ENCODE measurements around the gene CDKL5.

CDKL5 gene

GRCh38 chrX:18702362-18703195 lies 277.2 kb downstream of the CDKL5 start:
- H3K4me3 ChIP-seq (replicated peaks; ENCODE audit: insufficient read depth, low read length) = no peak overlapping the region
- TF ChIP-seq, protein P1, sequence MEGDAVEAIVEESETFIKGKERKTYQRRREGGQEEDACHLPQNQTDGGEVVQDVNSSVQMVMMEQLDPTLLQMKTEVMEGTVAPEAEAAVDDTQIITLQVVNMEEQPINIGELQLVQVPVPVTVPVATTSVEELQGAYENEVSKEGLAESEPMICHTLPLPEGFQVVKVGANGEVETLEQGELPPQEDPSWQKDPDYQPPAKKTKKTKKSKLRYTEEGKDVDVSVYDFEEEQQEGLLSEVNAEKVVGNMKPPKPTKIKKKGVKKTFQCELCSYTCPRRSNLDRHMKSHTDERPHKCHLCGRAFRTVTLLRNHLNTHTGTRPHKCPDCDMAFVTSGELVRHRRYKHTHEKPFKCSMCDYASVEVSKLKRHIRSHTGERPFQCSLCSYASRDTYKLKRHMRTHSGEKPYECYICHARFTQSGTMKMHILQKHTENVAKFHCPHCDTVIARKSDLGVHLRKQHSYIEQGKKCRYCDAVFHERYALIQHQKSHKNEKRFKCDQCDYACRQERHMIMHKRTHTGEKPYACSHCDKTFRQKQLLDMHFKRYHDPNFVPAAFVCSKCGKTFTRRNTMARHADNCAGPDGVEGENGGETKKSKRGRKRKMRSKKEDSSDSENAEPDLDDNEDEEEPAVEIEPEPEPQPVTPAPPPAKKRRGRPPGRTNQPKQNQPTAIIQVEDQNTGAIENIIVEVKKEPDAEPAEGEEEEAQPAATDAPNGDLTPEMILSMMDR (IDR thresholded peaks at IDR 0.05; ENCODE audit: insufficient read depth, low read length) = no peak
- no peak for TF ChIP-seq POLR2AphosphoS5 (IDR thresholded peaks at IDR 0.05; ENCODE audit: low read depth)
- TF ChIP-seq GABPA (IDR thresholded peaks at IDR 0.05; ENCODE audit: low read depth) = no peak
- TF ChIP-seq SPI1 (IDR thresholded peaks at IDR 0.05; ENCODE audit: borderline replicate concordance, low read depth) = no peak
- TF ChIP-seq REST (IDR thresholded peaks at IDR 0.05; ENCODE audit: insufficient replicate concordance, low read depth) = no peak
- no peak overlapping the region for H3K27ac ChIP-seq (replicated peaks)
- H3K27me3 ChIP-seq (ENCODE audit: insufficient read depth, poor library complexity, severe bottlenecking) = no peaks in the 10 kb centered on the region
- DNase-seq (ENCODE audit: low read depth in 1 of 2, low spot score in 1 of 2) = no peak
